ENCODE data around the gene TNS1. TPM values are rescaled to one million over a fixed set of nuclear protein-coding genes. Genes with fewer than 3 reads are reported as not detected.

TNS1 gene
- total RNA-seq, 1 experiment from 2014 or later, result 1.5 TPM

- peaks cover 7% of the 10 kb centered on the region; the same call in 1 of the 2 replicates for H3K9me3 ChIP-seq (ENCODE audit: low read length)
- DNase-seq (no peak), ATAC-seq (no peak)
- H2AFZ ChIP-seq (ENCODE audit: low read length), result no peak overlapping the region
- no TSS peak for BruUV-seq (replicated peaks)
- H3K4me3 ChIP-seq (ENCODE audit: low read length), result no peak overlapping the region
- H4K20me1 ChIP-seq (ENCODE audit: low read length), result no peaks in the 10 kb centered on the region
- H3K4me2 ChIP-seq (ENCODE audit: low read length), result no peak overlapping the region
- no peak for TF ChIP-seq EZH2phosphoT487 (IDR thresholded peaks at IDR 0.05; ENCODE audit: borderline replicate concordance, low read length)
- TF ChIP-seq CTCF (conservative IDR thresholded peaks at IDR 0.05; ENCODE audit: low read depth, low read length), result no peak
- TF ChIP-seq EZH2 (IDR thresholded peaks at IDR 0.05; ENCODE audit: low read length, unreplicated experiment), result no peak
- peaks cover 4% of the 10 kb centered on the region; the same call in 1 of the 2 replicates for H3K4me1 ChIP-seq (ENCODE audit: insufficient read depth, low read length)
- H3K9me2 ChIP-seq (replicated peaks; ENCODE audit: low read length), result no peaks in the 10 kb centered on the region
- CTCF ChIA-PET, result no interaction called here
- peaks cover 18% of the 10 kb centered on the region; the same call in 1 of the 2 replicates for H3K27me3 ChIP-seq (ENCODE audit: low read length)
- POLR2A ChIA-PET (ENCODE audit: unreplicated experiment), result no interaction called here
- no peak overlapping the region for H3K27ac ChIP-seq (ENCODE audit: low read length)
- no peaks in the 10 kb centered on the region for H3K36me3 ChIP-seq (ENCODE audit: low read depth, low read length)
- H3F3A ChIP-seq (ENCODE audit: low read length, unreplicated experiment), result no peaks in the 10 kb centered on the region
- intact Hi-C loops (cut with micrococcal nuclease), result no loop called here
- H3K79me2 ChIP-seq (ENCODE audit: low read length), result no peaks in the 10 kb centered on the region
- no peak overlapping the region for H3K9ac ChIP-seq (ENCODE audit: low read length)
These were observed 160.8 kb downstream of the TNS1 start for GRCh38 chr2:217842017-217842416.

GRCh38 chr2:217840522-217840921 is 162.3 kb downstream of the TNS1 start:
- POLR2A ChIA-PET (ENCODE audit: unreplicated experiment), result no interaction called here
- no peak for TF ChIP-seq CTCF (conservative IDR thresholded peaks at IDR 0.05; ENCODE audit: low read depth, low read length)
- no peaks in the 10 kb centered on the region for H3K4me1 ChIP-seq (ENCODE audit: insufficient read depth, low read length)
- H2AFZ ChIP-seq (ENCODE audit: low read length), result no peak overlapping the region
- no peak for ATAC-seq
- intact Hi-C loops (cut with micrococcal nuclease), result no loop called here
- no peak overlapping the region for H3K4me2 ChIP-seq (ENCODE audit: low read length)
- peaks cover 18% of the 10 kb centered on the region; the same call in 1 of the 2 replicates for H3K27me3 ChIP-seq (ENCODE audit: low read length)
- no peak overlapping the region for H3K27ac ChIP-seq (ENCODE audit: low read length)
- DNase-seq, result no peak
- H3K9me2 ChIP-seq (replicated peaks; ENCODE audit: low read length), result no peaks in the 10 kb centered on the region
- no peak overlapping the region for H3K4me3 ChIP-seq (ENCODE audit: low read length)
- CTCF ChIA-PET, result interaction anchor here (0.5 kb wide), 1 partner anchor 77 kb away, joined by 7 read pairs; no protein-coding TSS in a partner anchor
- peaks cover 7% of the 10 kb centered on the region; the same call in 1 of the 2 replicates for H3K9me3 ChIP-seq (ENCODE audit: low read length)
- H3K79me2 ChIP-seq (ENCODE audit: low read length), result no peaks in the 10 kb centered on the region
- no peak overlapping the region for H3K9ac ChIP-seq (ENCODE audit: low read length)
- H3F3A ChIP-seq (ENCODE audit: low read length, unreplicated experiment), result no peaks in the 10 kb centered on the region
- no TSS peak for BruUV-seq (replicated peaks)
- no peaks in the 10 kb centered on the region for H4K20me1 ChIP-seq (ENCODE audit: low read length)
- H3K36me3 ChIP-seq (ENCODE audit: low read depth, low read length), result no peaks in the 10 kb centered on the region

- no peak overlapping the region for H3K9ac ChIP-seq (ENCODE audit: low read length)
- no peaks in the 10 kb centered on the region for H3K9me2 ChIP-seq (replicated peaks; ENCODE audit: low read length)
- H3K4me3 ChIP-seq (ENCODE audit: low read length), result no peak overlapping the region
- no peak for TF ChIP-seq EZH2phosphoT487 (IDR thresholded peaks at IDR 0.05; ENCODE audit: borderline replicate concordance, low read length)
- no peak for TF ChIP-seq EZH2 (IDR thresholded peaks at IDR 0.05; ENCODE audit: low read length, unreplicated experiment)
- TF ChIP-seq CTCF (conservative IDR thresholded peaks at IDR 0.05; ENCODE audit: low read depth, low read length), result no peak
- no peak overlapping the region for H2AFZ ChIP-seq (ENCODE audit: low read length)
- DNase-seq (no peak), ATAC-seq (no peak)
- H4K20me1 ChIP-seq (ENCODE audit: low read length), result no peaks in the 10 kb centered on the region
- no TSS peak for BruUV-seq (replicated peaks)
- peaks cover 15% of the 10 kb centered on the region; the same call in 1 of the 2 replicates for H3K27me3 ChIP-seq (ENCODE audit: low read length)
- H3K9me3 ChIP-seq (ENCODE audit: low read length), result peaks cover 3% of the 10 kb centered on the region; the same call in 1 of the 2 replicates
- no peaks in the 10 kb centered on the region for H3F3A ChIP-seq (ENCODE audit: low read length, unreplicated experiment)
- intact Hi-C loops (cut with micrococcal nuclease), result no loop called here
- H3K36me3 ChIP-seq (ENCODE audit: low read depth, low read length), result no peaks in the 10 kb centered on the region
- H3K4me2 ChIP-seq (ENCODE audit: low read length), result no peak overlapping the region
- CTCF ChIA-PET, result no interaction called here
- H3K79me2 ChIP-seq (ENCODE audit: low read length), result no peaks in the 10 kb centered on the region
- POLR2A ChIA-PET (ENCODE audit: unreplicated experiment), result no interaction called here
- H3K4me1 ChIP-seq (ENCODE audit: insufficient read depth, low read length), result no peaks in the 10 kb centered on the region
- H3K27ac ChIP-seq (ENCODE audit: low read length), result no peak overlapping the region
These were observed 163.1 kb downstream of the TNS1 start for GRCh38 chr2:217839750-217840107.
